Measurements from ENCODE around the gene RUNX2. TPM values are rescaled to one million over a fixed set of nuclear protein-coding genes. Genes with fewer than 3 reads are reported as not detected.

RUNX2 gene
- total RNA-seq, 1 donor from 2014 or later = 1.8 TPM

- DNase-seq (no peak), ATAC-seq (ENCODE audit: low read depth) (no peak)
- intact Hi-C loops (cut with micrococcal nuclease) = loop anchor here (10.0 kb wide), 1 partner anchor 116 kb away; no protein-coding TSS in a partner anchor
- TF ChIP-seq, protein P1, sequence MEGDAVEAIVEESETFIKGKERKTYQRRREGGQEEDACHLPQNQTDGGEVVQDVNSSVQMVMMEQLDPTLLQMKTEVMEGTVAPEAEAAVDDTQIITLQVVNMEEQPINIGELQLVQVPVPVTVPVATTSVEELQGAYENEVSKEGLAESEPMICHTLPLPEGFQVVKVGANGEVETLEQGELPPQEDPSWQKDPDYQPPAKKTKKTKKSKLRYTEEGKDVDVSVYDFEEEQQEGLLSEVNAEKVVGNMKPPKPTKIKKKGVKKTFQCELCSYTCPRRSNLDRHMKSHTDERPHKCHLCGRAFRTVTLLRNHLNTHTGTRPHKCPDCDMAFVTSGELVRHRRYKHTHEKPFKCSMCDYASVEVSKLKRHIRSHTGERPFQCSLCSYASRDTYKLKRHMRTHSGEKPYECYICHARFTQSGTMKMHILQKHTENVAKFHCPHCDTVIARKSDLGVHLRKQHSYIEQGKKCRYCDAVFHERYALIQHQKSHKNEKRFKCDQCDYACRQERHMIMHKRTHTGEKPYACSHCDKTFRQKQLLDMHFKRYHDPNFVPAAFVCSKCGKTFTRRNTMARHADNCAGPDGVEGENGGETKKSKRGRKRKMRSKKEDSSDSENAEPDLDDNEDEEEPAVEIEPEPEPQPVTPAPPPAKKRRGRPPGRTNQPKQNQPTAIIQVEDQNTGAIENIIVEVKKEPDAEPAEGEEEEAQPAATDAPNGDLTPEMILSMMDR (IDR thresholded peaks at IDR 0.05) = no peak
- H3K36me3 Mint-ChIP-seq (ENCODE audit: low read depth) = no peaks in the 10 kb centered on the region
- POLR2A ChIA-PET = no interaction called here
- CTCF ChIA-PET = no interaction called here
- peaks cover 11% of the 10 kb centered on the region for H3K9me3 Mint-ChIP-seq
- no peak overlapping the region for H3K4me3 Mint-ChIP-seq
- no peak overlapping the region for H3K27ac Mint-ChIP-seq
- H3K27me3 Mint-ChIP-seq = no peaks in the 10 kb centered on the region
- H3K4me1 Mint-ChIP-seq = no peaks in the 10 kb centered on the region
Observed at GRCh38 chr6:45599053-45599452, 270.9 kb downstream of the RUNX2 start.

DNA sequence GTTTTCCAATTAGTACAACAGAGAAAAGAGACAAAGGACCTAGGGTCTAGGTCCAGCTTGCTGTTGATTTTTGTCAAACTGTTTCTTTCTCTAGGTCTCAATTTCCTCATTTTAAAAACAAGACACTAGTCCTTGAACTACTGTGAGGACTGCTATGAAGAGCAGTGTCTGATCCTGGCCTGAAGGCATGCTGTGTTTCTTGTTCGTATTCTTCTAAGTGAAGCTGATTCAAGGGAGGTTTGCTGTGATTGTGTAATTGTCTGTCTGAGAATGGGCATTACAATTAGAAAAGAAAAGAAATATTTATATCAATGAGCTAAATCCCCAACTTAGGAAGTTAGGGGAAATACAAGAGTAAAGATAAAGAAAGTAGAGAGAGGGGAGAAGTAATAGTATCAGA, 277.8 kb downstream of the RUNX2 start:
- CTCF ChIA-PET = no interaction called here
- TF ChIP-seq, protein P1 (IDR thresholded peaks at IDR 0.05) = no peak
- H3K4me1 Mint-ChIP-seq = peaks cover 2% of the 10 kb centered on the region
- H3K4me3 Mint-ChIP-seq = no peak overlapping the region
- intact Hi-C loops (cut with micrococcal nuclease) = no loop called here
- H3K27me3 Mint-ChIP-seq = peaks cover 2% of the 10 kb centered on the region
- no peak overlapping the region for H3K27ac Mint-ChIP-seq
- ATAC-seq (ENCODE audit: low read depth) = no peak
- POLR2A ChIA-PET = interaction anchor here (0.7 kb wide), 1 partner anchor 77 kb away, joined by 3 read pairs; no protein-coding TSS in a partner anchor
- H3K9me3 Mint-ChIP-seq = peaks cover 7% of the 10 kb centered on the region
- H3K36me3 Mint-ChIP-seq (ENCODE audit: low read depth) = no peaks in the 10 kb centered on the region
- DNase-seq = no peak

DNA sequence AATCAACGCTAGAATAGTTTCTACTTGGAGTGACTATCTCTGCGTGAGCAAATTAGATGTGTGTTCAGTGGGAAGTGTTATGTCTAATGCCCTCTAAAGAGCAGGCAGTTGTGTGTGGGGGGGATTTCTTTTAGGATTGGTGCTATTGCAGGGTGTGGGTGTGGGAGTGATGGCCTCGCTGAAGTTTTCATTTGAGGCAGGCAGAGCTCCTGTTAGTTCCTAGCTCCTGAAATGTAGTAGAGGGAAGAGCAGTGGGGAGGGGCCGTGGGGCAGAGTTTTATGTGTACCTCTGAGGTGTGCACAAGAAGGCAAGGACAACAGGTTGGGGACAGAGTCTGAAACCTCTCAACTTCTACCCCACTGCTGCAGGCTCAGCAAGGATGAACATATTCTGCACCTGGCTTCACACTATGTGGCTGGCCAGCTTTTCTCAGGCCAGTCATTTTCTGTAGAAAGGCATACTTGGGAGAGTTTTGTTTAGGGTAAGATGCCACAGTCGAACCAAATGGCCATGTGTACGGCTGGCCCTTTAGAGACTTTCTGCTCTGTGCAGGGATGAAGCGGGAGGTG, 278.8 kb downstream of the RUNX2 start:
- H3K36me3 Mint-ChIP-seq (ENCODE audit: low read depth) = no peaks in the 10 kb centered on the region
- ATAC-seq (ENCODE audit: low read depth) (no peak), DNase-seq (no peak)
- no peak overlapping the region for H3K4me3 Mint-ChIP-seq
- peaks cover 7% of the 10 kb centered on the region for H3K4me1 Mint-ChIP-seq
- TF ChIP-seq, protein P1 (IDR thresholded peaks at IDR 0.05) = no peak
- no peak overlapping the region for H3K27ac Mint-ChIP-seq
- intact Hi-C loops (cut with micrococcal nuclease) = no loop called here
- CTCF ChIA-PET = no interaction called here
- peaks cover 2% of the 10 kb centered on the region for H3K27me3 Mint-ChIP-seq
- POLR2A ChIA-PET = no interaction called here
- H3K9me3 Mint-ChIP-seq = peaks cover 7% of the 10 kb centered on the region

- peaks cover 7% of the 10 kb centered on the region for H3K4me1 Mint-ChIP-seq
- peaks cover 2% of the 10 kb centered on the region for H3K27me3 Mint-ChIP-seq
- no peak overlapping the region for H3K4me3 Mint-ChIP-seq
- peaks cover 7% of the 10 kb centered on the region for H3K9me3 Mint-ChIP-seq
- intact Hi-C loops (cut with micrococcal nuclease) = no loop called here
- ChIA-PET CTCF (no interaction called here), POLR2A (no interaction called here)
- no peaks in the 10 kb centered on the region for H3K36me3 Mint-ChIP-seq (ENCODE audit: low read depth)
- TF ChIP-seq, protein P1 (IDR thresholded peaks at IDR 0.05) = no peak
- DNase-seq (no peak), ATAC-seq (ENCODE audit: low read depth) (no peak)
- no peak overlapping the region for H3K27ac Mint-ChIP-seq
Observed at GRCh38 chr6:45607798-45608197, 279.7 kb downstream of the RUNX2 start.

- CTCF ChIA-PET = no interaction called here
- Mint-ChIP-seq H3K4me1 (peaks cover 7% of the 10 kb centered on the region), H3K36me3 (ENCODE audit: low read depth) (no peaks in the 10 kb centered on the region), H3K27ac (no peak overlapping the region), H3K4me3 (no peak overlapping the region), H3K27me3 (peaks cover 2% of the 10 kb centered on the region), H3K9me3 (peaks cover 7% of the 10 kb centered on the region)
- intact Hi-C loops (cut with micrococcal nuclease) = no loop called here
- TF ChIP-seq, protein P1 (IDR thresholded peaks at IDR 0.05) = no peak
- ATAC-seq (ENCODE audit: low read depth) (no peak), DNase-seq (no peak)
- POLR2A ChIA-PET = no interaction called here
Observed at GRCh38 chr6:45608252-45608913, 280.3 kb downstream of the RUNX2 start.
